DMS153 (cell line): ENCODE measurements around the gene PDHB.
A peak's percentile ranks its signal among the peaks of the same experiment; 100 is the strongest.
"Not testable (repeated sequence)": the region's sequence is repeated elsewhere in the genome, so short reads cannot be mapped to it uniquely, and the experiment has no call there.

Experiments
- DNase-seq: peaks from one replicate; lab custom pipeline; 2025; lab: John Stamatoyannopoulos, UW

PDHB gene

GRCh38 chr3:58437276-58437675 is 3.6 kb upstream of the PDHB start:
- not testable (repeated sequence) for DNase-seq

- DNase-seq = no peak
Observed at GRCh38 chr3:58434990-58435389, 1.4 kb upstream of the PDHB start.

- DNase-seq = no peak
Observed at GRCh38 chr3:58434511-58434910, 879 bp upstream of the PDHB start.

GRCh38 chr3:58434168-58434504 is 504 bp upstream of the PDHB start:
- no peak for DNase-seq

GRCh38 chr3:58432905-58433304 is 727 bp downstream of the PDHB start:
- no peak for DNase-seq

- no peak for DNase-seq
Observed at GRCh38 chr3:58429657-58430056, 4.0 kb downstream of the PDHB start.

GRCh38 chr3:58427661-58428361 is 5.8 kb downstream of the PDHB start:
- DNase-seq = no peak

GRCh38 chr3:58425782-58426181 is 7.8 kb downstream of the PDHB start:
- no peak for DNase-seq

GRCh38 chr3:58424613-58425012 is 9.0 kb downstream of the PDHB start:
- no peak for DNase-seq

GRCh38 chr3:58422756-58423325 is 10.8 kb downstream of the PDHB start:
- DNase-seq = no peak

GRCh38 chr3:58421004-58421403 is 12.6 kb downstream of the PDHB start:
- DNase-seq = no peak

GRCh38 chr3:58419780-58420507 is 13.7 kb downstream of the PDHB start:
- no peak for DNase-seq

GRCh38 chr3:58418227-58418626 is 15.4 kb downstream of the PDHB start:
- DNase-seq = no peak

GRCh38 chr3:58417075-58417474 is 16.6 kb downstream of the PDHB start:
- no peak for DNase-seq

GRCh38 chr3:58416191-58416590 is 17.4 kb downstream of the PDHB start:
- DNase-seq = no peak

GRCh38 chr3:58414538-58415197 is 19.0 kb downstream of the PDHB start:
- DNase-seq = peak; percentile 0

GRCh38 chr3:58411851-58412830 is 21.5 kb downstream of the PDHB start:
- DNase-seq = no peak

GRCh38 chr3:58411036-58411435 is 22.6 kb downstream of the PDHB start:
- DNase-seq = no peak

- DNase-seq = no peak
Observed at GRCh38 chr3:58409663-58410062, 24.0 kb downstream of the PDHB start.

- DNase-seq = no peak
Observed at GRCh38 chr3:58408906-58409305, 24.7 kb downstream of the PDHB start.

- no peak for DNase-seq
Observed at GRCh38 chr3:58404396-58404795, 29.2 kb downstream of the PDHB start.
